B cell (primary cell): ENCODE results near the gene SEMA6C. TPM values are rescaled to one million over a fixed set of nuclear protein-coding genes. Genes with fewer than 3 reads are reported as not detected.

Source experiments
- ATAC-seq: fragments of 200-7000 bp; cut with Tn5 transposase; one replicate; pipeline ENCODE4 v1.10.0; 2021; ENCODE audit warnings: low read depth, mild to moderate bottlenecking, moderate number of reproducible peaks, moderate library complexity
- CTCF ChIA-PET: fragments of 350-600 bp; sonication (Branson Sonifier 250); formaldehyde crosslinking; loops from one replicate; lab custom pipeline; 2021; ENCODE audit warnings: antibody characterized with exemption, inconsistent platforms; lab: Charles Lee
- POLR2A ChIA-PET: fragments of 350-600 bp; sonication (Branson Sonifier 250); formaldehyde crosslinking; loops from one replicate; lab custom pipeline; 2021; ENCODE audit warnings: antibody characterized with exemption; lab: Charles Lee
- DNase-seq: peaks from one replicate; pipeline ENCODE4 v3.0.0; 2013
- H2AFZ ChIP-seq: 2 replicates; pipeline ENCODE4 v1.6.1; 2012; ENCODE audit warnings: mild to moderate bottlenecking, low read depth, low read length; ENCODE audit not compliant: insufficient read depth, poor library complexity, severe bottlenecking
- H3K27ac ChIP-seq, 2 donors: 1 replicate in 1 of 2; 2 replicates in 1 of 2; pipeline ENCODE4 v1.5.1; 2012 to 2013; ENCODE audit warnings: low read length in 2 of 2, mild to moderate bottlenecking in 2 of 2, moderate library complexity in 1 of 2
- H3K27me3 ChIP-seq, 4 experiments: fragments of 200-600 bp in 1 of 4; sonication (generic) in 1 of 4; replicated peaks in 1 of 4; 1 replicate in 2 of 4; 2 replicates in 2 of 4; pipeline versions ENCODE4 v1.6.1 to v1.7.0; 2013 to 2016; ENCODE audit warnings: low read length in 3 of 4, mild to moderate bottlenecking in 2 of 4, mixed read lengths in 1 of 4, moderate library complexity in 1 of 4; ENCODE audit not compliant: insufficient read depth in 4 of 4, control insufficient read depth in 3 of 4; ENCODE audit errors: control extremely low read depth in 1 of 4
- H3K36me3 ChIP-seq, 2 experiments: replicated peaks in 1 of 2; 1 replicate in 1 of 2; 2 replicates in 1 of 2; pipeline versions ENCODE4 v1.6.1 to v1.7.1; 2013; ENCODE audit warnings: low read length in 1 of 2; ENCODE audit not compliant: insufficient read depth in 2 of 2, control insufficient read depth in 1 of 2; ENCODE audit errors: control extremely low read depth in 1 of 2, extremely low read depth in 1 of 2
- H3K4me1 ChIP-seq, 2 donors: fragments of 200-600 bp in 1 of 2; sonication (generic) in 1 of 2; 1 replicate in 1 of 2; 2 replicates in 1 of 2; pipeline versions ENCODE4 v1.5.1 to v1.6.1; 2013 to 2017; ENCODE audit warnings: low read length in 2 of 2; ENCODE audit not compliant: control insufficient read depth in 2 of 2, insufficient read depth in 2 of 2
- H3K4me2 ChIP-seq: replicated peaks from 2 replicates; pipeline ENCODE3; 2012; ENCODE audit warnings: mild to moderate bottlenecking, low read depth, low read length; ENCODE audit not compliant: poor library complexity, severe bottlenecking
- H3K4me3 ChIP-seq, 5 experiments: fragments of 200-600 bp in 1 of 5; sonication (generic) in 1 of 5; 1 replicate in 3 of 5; 2 replicates in 2 of 5; pipeline versions ENCODE4 v1.5.1 to v1.7.0; 2011 to 2016; ENCODE audit warnings: low read length in 4 of 5, mild to moderate bottlenecking in 4 of 5, low read depth in 2 of 5, control low read depth in 1 of 5, moderate library complexity in 1 of 5; ENCODE audit not compliant: insufficient read depth in 1 of 5; ENCODE audit errors: control extremely low read depth in 1 of 5, extremely low read depth in 1 of 5
- H3K79me2 ChIP-seq: fragments of 200-600 bp; sonication (generic); one replicate; pipeline ENCODE4 v1.6.0; 2016; ENCODE audit warnings: low read length; ENCODE audit not compliant: control insufficient read depth, insufficient read depth
- H3K9ac ChIP-seq: fragments of 200-600 bp; sonication (generic); 2 replicates; pipeline ENCODE4 v1.6.1; 2017; ENCODE audit warnings: mild to moderate bottlenecking, low read length, moderate library complexity
- H3K9me3 ChIP-seq, 3 donors: one replicate each; pipeline versions ENCODE4 v1.6.1 to v1.7.1; 2013; ENCODE audit warnings: low read length in 2 of 3; ENCODE audit not compliant: control insufficient read depth in 2 of 3, insufficient read depth in 1 of 3; ENCODE audit errors: control extremely low read depth in 1 of 3
- H4K20me1 ChIP-seq: 2 replicates; pipeline ENCODE4 v1.6.0; 2012; ENCODE audit warnings: mild to moderate bottlenecking, low read length; ENCODE audit not compliant: insufficient read depth, control insufficient read depth, poor library complexity, severe bottlenecking
- H3K27ac Mint-ChIP-seq: one replicate; pipeline ENCODE4 v1.8.0; 2021; ENCODE audit warnings: mixed read lengths
- H3K27me3 Mint-ChIP-seq: one replicate; pipeline ENCODE4 v1.8.0; 2021; ENCODE audit warnings: mixed read lengths
- H3K4me1 Mint-ChIP-seq: one replicate; pipeline ENCODE4 v1.8.0; 2021; ENCODE audit warnings: mixed read lengths
- H3K4me3 Mint-ChIP-seq: one replicate; pipeline ENCODE4 v1.8.0; 2021; ENCODE audit warnings: mixed read lengths
- H3K9me3 Mint-ChIP-seq: one replicate; pipeline ENCODE4 v1.8.0; 2022; ENCODE audit warnings: mixed read lengths; ENCODE audit not compliant: insufficient read depth
- EZH2 ChIP-seq: IDR thresholded peaks from 2 replicates; pipeline ENCODE4 v1.6.1; 2012; ENCODE audit warnings: borderline replicate concordance, low read depth, mild to moderate bottlenecking, moderate library complexity, low read length; ENCODE audit not compliant: insufficient read depth, poor library complexity, severe bottlenecking
- WGBS: methylation state at CpG from one replicate; pipeline ENCODE4 v1.1.5; 2013; ENCODE audit warnings: missing lambda C conversion rate; ENCODE audit not compliant: insufficient coverage; 5-methylcytosine and 5-hydroxymethylcytosine counted together
- intact Hi-C: fragments of 100-400 bp; cut with micrococcal nuclease; formaldehyde crosslinking; loops from one replicate; pipeline ENCODE4 v1.10.0; 2022
- polyA plus RNA-seq: library from polyadenylated mRNA; depleted of rRNA; stranded (reverse); fragments of >200 nt; gene quantifications from 2 replicates; pipeline ENCODE4 v1.2.3, GENCODE V29; 2012
- total RNA-seq, 2 donors: library from RNA; stranded (reverse); fragments of 120-200 nt in 1 of 2; gene quantifications; 1 replicate in 1 of 2; 2 replicates in 1 of 2; pipeline versions ENCODE4 v1.2.3 to v1.2.4, GENCODE V29; 2013 to 2022
- TF ChIP-seq, protein P1 (sequence below): fragments of 200-600 bp; IDR thresholded peaks from one replicate; pipeline ENCODE4 v1.8.0; 2022; ENCODE audit warnings: antibody characterized with exemption, mild to moderate bottlenecking

SEMA6C gene
- total and polyA plus RNA-seq, 2 donors (not counting 1 experiment from before 2014, with no cell fraction given) = 0.86 to 1.3 TPM

DNA sequence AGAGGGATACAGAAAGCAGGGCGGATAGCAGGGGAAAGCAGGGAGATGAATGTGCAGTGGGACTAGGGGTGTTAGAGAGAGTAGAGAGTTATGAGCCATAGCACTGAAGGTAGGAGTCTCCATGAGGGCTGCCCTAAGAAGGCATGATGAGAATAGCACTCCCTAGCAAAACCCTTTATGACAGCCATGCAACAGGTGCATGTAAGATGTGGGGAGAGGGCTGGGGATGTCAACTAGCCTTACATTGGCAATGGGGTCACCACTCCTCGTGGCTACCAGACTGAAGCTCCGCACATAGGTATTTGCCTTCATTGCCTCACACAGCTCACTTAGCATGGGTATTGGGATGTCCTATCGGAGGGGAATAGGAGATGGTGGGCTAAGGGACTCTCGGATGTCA is 24.8 kb upstream of the SEMA6C start:
- Histone ChIP-seq H3K36me3 (peaks cover 4 to 51% of the 10 kb centered on the region in 2 experiments), H3K4me3 (no peak overlapping the region), H3K27me3 (no peaks in the 10 kb centered on the region), H3K9me3 (no peaks in the 10 kb centered on the region), H3K4me1 (peaks cover 10 to 11% of the 10 kb centered on the region in 2 donors), H3K79me2 (peaks cover 11% of the 10 kb centered on the region), H3K27ac (no peak overlapping the region), H2AFZ (no peak overlapping the region), H3K4me2 (no peak overlapping the region), H4K20me1 (no peaks in the 10 kb centered on the region), H3K9ac (no peak overlapping the region)
- WGBS = 100% methylated on average over 3 of the region's 5 CpGs
- ATAC-seq (no peak), DNase-seq (no peak)
- peaks cover 14% of the 10 kb centered on the region for H3K4me1 Mint-ChIP-seq
- no peaks in the 10 kb centered on the region for H3K27me3 Mint-ChIP-seq
- H3K9me3 Mint-ChIP-seq = no peaks in the 10 kb centered on the region
- TF ChIP-seq, protein P1, sequence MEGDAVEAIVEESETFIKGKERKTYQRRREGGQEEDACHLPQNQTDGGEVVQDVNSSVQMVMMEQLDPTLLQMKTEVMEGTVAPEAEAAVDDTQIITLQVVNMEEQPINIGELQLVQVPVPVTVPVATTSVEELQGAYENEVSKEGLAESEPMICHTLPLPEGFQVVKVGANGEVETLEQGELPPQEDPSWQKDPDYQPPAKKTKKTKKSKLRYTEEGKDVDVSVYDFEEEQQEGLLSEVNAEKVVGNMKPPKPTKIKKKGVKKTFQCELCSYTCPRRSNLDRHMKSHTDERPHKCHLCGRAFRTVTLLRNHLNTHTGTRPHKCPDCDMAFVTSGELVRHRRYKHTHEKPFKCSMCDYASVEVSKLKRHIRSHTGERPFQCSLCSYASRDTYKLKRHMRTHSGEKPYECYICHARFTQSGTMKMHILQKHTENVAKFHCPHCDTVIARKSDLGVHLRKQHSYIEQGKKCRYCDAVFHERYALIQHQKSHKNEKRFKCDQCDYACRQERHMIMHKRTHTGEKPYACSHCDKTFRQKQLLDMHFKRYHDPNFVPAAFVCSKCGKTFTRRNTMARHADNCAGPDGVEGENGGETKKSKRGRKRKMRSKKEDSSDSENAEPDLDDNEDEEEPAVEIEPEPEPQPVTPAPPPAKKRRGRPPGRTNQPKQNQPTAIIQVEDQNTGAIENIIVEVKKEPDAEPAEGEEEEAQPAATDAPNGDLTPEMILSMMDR = no peak
- TF ChIP-seq EZH2 = no peak
- ChIA-PET CTCF (interaction anchor here (0.6 kb wide), 1 partner anchor 21 kb away, joined by 5 read pairs; no protein-coding TSS in a partner anchor), POLR2A (no interaction called here)
- peak overlapping the region; percentile 5 for H3K27ac Mint-ChIP-seq
- H3K4me3 Mint-ChIP-seq = no peak overlapping the region
- intact Hi-C loops = no loop called here

DNA sequence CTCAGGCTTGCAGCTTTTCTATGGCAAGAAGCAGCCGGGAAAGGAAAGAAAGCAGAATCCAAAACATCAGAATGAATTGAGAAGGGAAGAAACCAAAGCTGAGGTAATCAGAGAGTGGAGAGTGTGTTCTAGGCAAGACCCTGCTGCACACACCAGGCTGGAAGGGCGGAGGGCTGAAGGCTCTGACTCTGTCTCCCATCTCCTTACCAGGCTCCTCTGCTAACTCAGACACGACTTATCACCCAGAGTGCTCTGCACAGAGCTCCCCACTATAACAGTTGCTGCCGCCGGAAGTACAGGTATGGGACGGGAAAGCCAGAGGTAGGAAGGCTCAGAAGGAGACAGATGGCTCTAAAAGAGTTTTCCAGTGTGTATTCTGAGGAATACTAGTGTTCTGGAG is 20.7 kb upstream of the SEMA6C start:
- Histone ChIP-seq H3K9me3 (no peaks in the 10 kb centered on the region), H3K4me3 (peak overlapping the region in 1 of 5 experiments; percentile 99), H4K20me1 (no peaks in the 10 kb centered on the region), H3K27me3 (no peaks in the 10 kb centered on the region), H3K9ac (peak overlapping the region; percentile 82), H3K79me2 (peaks cover 19% of the 10 kb centered on the region), H3K36me3 (peaks cover 3 to 38% of the 10 kb centered on the region in 2 experiments), H3K27ac (no peak overlapping the region), H3K4me2 (peak overlapping the region; percentile 91), H2AFZ (no peak overlapping the region), H3K4me1 (peaks cover 16 to 20% of the 10 kb centered on the region in 2 donors)
- CTCF ChIA-PET = interaction anchor here (0.9 to 2.7 kb wide), 4 partner anchors 8 to 68 kb away, joined by 3 to 9 read pairs (median 6); partner anchors contain the start of gene TNFAIP8L2
- Mint-ChIP-seq H3K4me1 (peaks cover 32% of the 10 kb centered on the region), H3K4me3 (peak overlapping the region; percentile 92), H3K27me3 (no peaks in the 10 kb centered on the region), H3K27ac (peak overlapping the region; percentile 96), H3K9me3 (no peaks in the 10 kb centered on the region)
- ATAC-seq (no peak), DNase-seq (no peak)
- POLR2A ChIA-PET = interaction anchor here (0.6 to 0.7 kb wide), 3 partner anchors 13 to 159 kb away, joined by 3 to 4 read pairs (median 3); partner anchors contain the start of gene PRUNE1
- intact Hi-C loops = loop anchor here (10.0 kb wide), 3 partner anchors 178 to 682 kb away; partner anchors contain the start of genes CTSS, RFX5 and TARS2
- TF ChIP-seq, protein P1 = no peak
- TF ChIP-seq EZH2 = no peak
- 93% methylated on average over 3 of the region's 6 CpGs for WGBS
